ENCODE measurements around the gene RAB11FIP4.

Gene RAB11FIP4

GRCh38 chr17:31488982-31489294, 97.5 kb downstream of the RAB11FIP4 start:
- no peak for DNase-seq

- no peak for DNase-seq
Measured at GRCh38 chr17:31489295-31490018, 98.0 kb downstream of the RAB11FIP4 start.

GRCh38 chr17:31490019-31490650, 98.7 kb downstream of the RAB11FIP4 start:
- no peak for DNase-seq

- no peak for DNase-seq
Measured at GRCh38 chr17:31490671-31491375, 99.3 kb downstream of the RAB11FIP4 start.

GRCh38 chr17:31491376-31492131, 100.1 kb downstream of the RAB11FIP4 start:
- DNase-seq, result no peak

- DNase-seq, result no peak
Measured at GRCh38 chr17:31492206-31492605, 100.7 kb downstream of the RAB11FIP4 start.

- no peak for DNase-seq
Measured at GRCh38 chr17:31492880-31493655, 101.6 kb downstream of the RAB11FIP4 start.

GRCh38 chr17:31493656-31494155, 102.2 kb downstream of the RAB11FIP4 start:
- no peak for DNase-seq

GRCh38 chr17:31494259-31495021, 103.0 kb downstream of the RAB11FIP4 start:
- peak; percentile 56 for DNase-seq

GRCh38 chr17:31495022-31495885, 103.8 kb downstream of the RAB11FIP4 start:
- DNase-seq, result peak; percentile 68

- DNase-seq, result no peak
Measured at GRCh38 chr17:31496097-31496496, 104.6 kb downstream of the RAB11FIP4 start.

- no peak for DNase-seq
Measured at GRCh38 chr17:31496601-31497000, 105.1 kb downstream of the RAB11FIP4 start.

GRCh38 chr17:31497431-31497830, 106.0 kb downstream of the RAB11FIP4 start:
- no peak for DNase-seq

GRCh38 chr17:31497994-31498826, 106.7 kb downstream of the RAB11FIP4 start:
- DNase-seq, result no peak

GRCh38 chr17:31499771-31500554, 108.5 kb downstream of the RAB11FIP4 start:
- no peak for DNase-seq

GRCh38 chr17:31506517-31506916, 115.0 kb downstream of the RAB11FIP4 start:
- DNase-seq, result no peak

GRCh38 chr17:31508288-31509094, 117.0 kb downstream of the RAB11FIP4 start:
- DNase-seq, result no peak

Data from NCI-H2029 treated with DMSO at 0.1 percent for 48 hours (cell line).